Embryonic facial prominence (tissue), 1 donor: ENCODE results near the gene PLXDC1.

Experiments used
- DNase-seq: peaks from one replicate; pipeline ENCODE4 v3.0.0-alpha.2; 2016; ENCODE audit errors: extremely low spot score

The PLXDC1 gene

GRCh38 chr17:39096508-39097149 lies 54.8 kb downstream of the PLXDC1 start:
- DNase-seq = no peak

GRCh38 chr17:39095309-39095686 lies 56.1 kb downstream of the PLXDC1 start:
- DNase-seq = no peak

- no peak for DNase-seq
Measured at GRCh38 chr17:39094607-39095308, 56.7 kb downstream of the PLXDC1 start.

GRCh38 chr17:39092692-39093230 lies 58.7 kb downstream of the PLXDC1 start:
- no peak for DNase-seq

GRCh38 chr17:39090908-39091665 lies 60.4 kb downstream of the PLXDC1 start:
- DNase-seq = no peak

GRCh38 chr17:39090400-39090799 lies 61.0 kb downstream of the PLXDC1 start:
- no peak for DNase-seq

- no peak for DNase-seq
Measured at GRCh38 chr17:39084558-39084957, 66.9 kb downstream of the PLXDC1 start.

GRCh38 chr17:39083270-39083669 lies 68.2 kb downstream of the PLXDC1 start:
- DNase-seq = no peak

- no peak for DNase-seq
Measured at GRCh38 chr17:39082482-39082881, 69.0 kb downstream of the PLXDC1 start.

- no peak for DNase-seq
Measured at GRCh38 chr17:39081851-39082250, 69.6 kb downstream of the PLXDC1 start.

- DNase-seq = no peak
Measured at GRCh38 chr17:39080421-39081078, 70.9 kb downstream of the PLXDC1 start.

GRCh38 chr17:39079836-39080235 lies 71.6 kb downstream of the PLXDC1 start:
- no peak for DNase-seq

- DNase-seq = no peak
Measured at GRCh38 chr17:39077866-39078265, 73.6 kb downstream of the PLXDC1 start.

- DNase-seq = no peak
Measured at GRCh38 chr17:39077252-39077651, 74.2 kb downstream of the PLXDC1 start.

GRCh38 chr17:39074676-39075075 lies 76.8 kb downstream of the PLXDC1 start:
- DNase-seq = no peak

GRCh38 chr17:39073916-39074315 lies 77.5 kb downstream of the PLXDC1 start:
- DNase-seq = no peak

- no peak for DNase-seq
Measured at GRCh38 chr17:39073353-39073752, 78.1 kb downstream of the PLXDC1 start.

- no peak for DNase-seq
Measured at GRCh38 chr17:39071573-39071972, 79.9 kb downstream of the PLXDC1 start.

- no peak for DNase-seq
Measured at GRCh38 chr17:39069114-39069756, 82.2 kb downstream of the PLXDC1 start.

GRCh38 chr17:39064819-39065218 lies 86.6 kb downstream of the PLXDC1 start:
- no peak for DNase-seq

GRCh38 chr17:39064374-39064773 lies 87.1 kb downstream of the PLXDC1 start:
- no peak for DNase-seq

GRCh38 chr17:39063681-39064069 lies 87.8 kb downstream of the PLXDC1 start:
- DNase-seq = no peak
